ENCODE results near the gene EREG.
A peak's percentile ranks its signal among the peaks of the same experiment; 100 is the strongest.

EREG gene

DNA sequence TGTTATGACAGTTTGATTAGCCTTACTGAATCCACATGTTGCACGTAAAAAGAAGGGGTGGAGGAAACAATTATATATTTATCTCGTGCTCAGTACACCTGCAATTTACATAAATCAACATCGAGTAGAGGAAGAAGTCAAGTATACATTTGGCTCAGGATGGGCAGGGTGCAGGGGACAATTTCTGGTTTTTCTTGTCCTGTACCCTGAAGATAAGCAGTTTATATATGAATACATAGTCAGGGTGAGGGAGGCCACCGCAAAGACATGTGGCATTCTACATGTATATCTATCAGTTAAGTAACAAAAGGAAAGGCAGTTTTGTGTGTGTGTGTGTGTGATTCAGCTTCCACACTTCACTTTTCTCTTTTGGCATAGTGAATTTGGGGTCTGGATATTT is 11.1 kb upstream of the EREG start:
- no peaks in the 10 kb centered on the region for H3K27me3 ChIP-seq (ENCODE audit: low read depth, low read length)
- no peak overlapping the region for H3K4me3 ChIP-seq (ENCODE audit: low read depth in 1 of 2, low read length in 2 of 2)
- no peak overlapping the region for H3K27ac ChIP-seq (ENCODE audit: low read length)
- H3K9me3 ChIP-seq (ENCODE audit: control insufficient read depth in 1 of 2, low read length in 2 of 2) = no peaks in the 10 kb centered on the region
- H3K36me3 ChIP-seq (ENCODE audit: control insufficient read depth in 1 of 2, insufficient read depth in 2 of 2, low read length in 2 of 2) = no peaks in the 10 kb centered on the region
- H3K4me1 ChIP-seq (ENCODE audit: control insufficient read depth in 1 of 2, insufficient read depth in 2 of 2, low read length in 2 of 2) = no peaks in the 10 kb centered on the region

DNA sequence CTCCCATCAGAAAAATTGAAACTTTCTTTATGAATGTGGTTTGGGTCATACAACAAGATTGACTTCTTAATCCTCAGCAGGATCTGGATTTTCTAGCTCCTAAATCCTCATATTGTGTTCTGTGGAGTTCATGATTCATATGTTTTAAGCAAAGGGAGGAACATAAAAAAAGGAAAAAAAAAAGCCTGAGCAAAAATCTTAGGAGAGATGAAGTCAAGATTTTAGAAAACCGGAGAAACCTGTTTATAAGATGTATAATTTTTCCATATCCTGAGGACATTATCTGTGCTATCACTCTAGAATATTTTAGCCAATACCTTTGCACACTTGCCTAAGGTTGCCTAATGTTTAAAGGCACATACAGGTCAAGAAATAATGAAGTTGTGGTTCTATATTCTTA is 7.0 kb upstream of the EREG start:
- Histone ChIP-seq H3K9me3 (ENCODE audit: control insufficient read depth in 1 of 2, low read length in 2 of 2) (no peaks in the 10 kb centered on the region), H3K4me1 (ENCODE audit: control insufficient read depth in 1 of 2, insufficient read depth in 2 of 2, low read length in 2 of 2) (no peaks in the 10 kb centered on the region), H3K4me3 (ENCODE audit: low read depth in 1 of 2, low read length in 2 of 2) (no peak overlapping the region), H3K27me3 (ENCODE audit: low read depth, low read length) (no peaks in the 10 kb centered on the region), H3K36me3 (ENCODE audit: control insufficient read depth in 1 of 2, insufficient read depth in 2 of 2, low read length in 2 of 2) (no peaks in the 10 kb centered on the region), H3K27ac (ENCODE audit: low read length) (no peak overlapping the region)

DNA sequence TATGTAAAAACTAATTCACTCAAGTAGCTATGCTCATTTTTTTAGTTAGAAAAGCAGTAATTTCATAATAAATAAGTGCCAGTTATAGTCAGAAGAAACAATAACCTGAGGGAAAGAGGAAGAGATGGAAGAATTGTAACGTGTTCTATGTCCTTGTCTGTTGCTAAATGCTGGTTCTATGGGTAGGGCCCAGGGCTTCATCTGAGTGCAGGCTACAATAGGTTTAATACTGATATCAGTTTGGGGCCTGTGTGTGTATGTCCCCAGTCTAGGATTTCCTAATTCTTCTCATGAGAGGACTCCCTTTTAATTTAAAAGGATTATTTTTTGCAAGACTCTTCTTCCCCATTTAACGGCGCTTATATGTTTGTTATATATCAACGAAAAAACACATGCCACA is 3.3 kb upstream of the EREG start:
- Histone ChIP-seq H3K36me3 (ENCODE audit: control insufficient read depth in 1 of 2, insufficient read depth in 2 of 2, low read length in 2 of 2) (no peaks in the 10 kb centered on the region), H3K27me3 (ENCODE audit: low read depth, low read length) (no peaks in the 10 kb centered on the region), H3K4me3 (ENCODE audit: low read depth in 1 of 2, low read length in 2 of 2) (no peak overlapping the region), H3K4me1 (ENCODE audit: control insufficient read depth in 1 of 2, insufficient read depth in 2 of 2, low read length in 2 of 2) (peaks cover 0 to 7% of the 10 kb centered on the region in 2 donors), H3K9me3 (ENCODE audit: control insufficient read depth in 1 of 2, low read length in 2 of 2) (no peaks in the 10 kb centered on the region), H3K27ac (ENCODE audit: low read length) (no peak overlapping the region)

DNA sequence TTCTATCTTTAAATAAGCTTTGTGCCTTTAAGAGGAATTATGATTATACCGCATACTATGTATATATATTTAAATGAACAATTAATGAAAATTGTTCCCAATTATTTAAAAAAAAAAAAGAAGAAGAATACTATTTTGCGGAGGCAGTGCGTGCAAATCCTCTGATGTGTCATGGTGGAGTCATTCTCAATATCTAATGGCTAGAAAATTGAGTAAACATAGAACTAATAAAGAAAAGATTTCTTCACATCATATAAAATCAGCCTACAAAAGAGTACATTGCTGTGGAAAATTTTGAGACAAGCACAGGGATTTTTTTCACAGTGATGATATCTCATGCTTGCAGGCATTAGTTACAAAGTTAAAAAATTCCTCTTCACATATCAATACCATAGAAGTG is 2.6 kb upstream of the EREG start:
- H3K36me3 ChIP-seq (ENCODE audit: control insufficient read depth in 1 of 2, insufficient read depth in 2 of 2, low read length in 2 of 2) = no peaks in the 10 kb centered on the region
- H3K4me1 ChIP-seq (ENCODE audit: control insufficient read depth in 1 of 2, insufficient read depth in 2 of 2, low read length in 2 of 2) = peaks cover 0 to 7% of the 10 kb centered on the region in 2 donors
- H3K27me3 ChIP-seq (ENCODE audit: low read depth, low read length) = no peaks in the 10 kb centered on the region
- H3K9me3 ChIP-seq (ENCODE audit: control insufficient read depth in 1 of 2, low read length in 2 of 2) = no peaks in the 10 kb centered on the region
- no peak overlapping the region for H3K27ac ChIP-seq (ENCODE audit: low read length)
- no peak overlapping the region for H3K4me3 ChIP-seq (ENCODE audit: low read depth in 1 of 2, low read length in 2 of 2)

DNA sequence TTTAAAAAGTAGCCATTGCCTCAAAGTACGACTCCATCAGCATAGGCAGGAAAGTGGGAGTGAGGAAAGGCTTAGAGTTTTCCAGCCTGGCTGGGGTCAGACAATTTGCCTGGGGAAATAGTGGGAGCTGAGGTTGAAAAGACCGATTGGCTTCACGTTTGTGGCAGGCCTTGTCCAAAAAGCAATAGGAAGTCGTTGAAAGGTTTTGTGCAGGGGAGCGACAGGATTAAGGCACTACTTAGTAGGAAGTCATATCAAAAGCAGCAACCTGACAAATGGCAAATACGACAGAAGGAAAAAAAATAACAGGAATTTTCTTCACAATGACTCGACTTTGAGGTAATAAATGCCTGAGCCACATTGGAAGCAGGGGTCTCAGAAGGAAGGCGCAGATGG is 691 bp upstream of the EREG start:
- H3K36me3 ChIP-seq (ENCODE audit: control insufficient read depth in 1 of 2, insufficient read depth in 2 of 2, low read length in 2 of 2) = no peaks in the 10 kb centered on the region
- peaks cover 0 to 7% of the 10 kb centered on the region in 2 donors for H3K4me1 ChIP-seq (ENCODE audit: control insufficient read depth in 1 of 2, insufficient read depth in 2 of 2, low read length in 2 of 2)
- no peaks in the 10 kb centered on the region for H3K27me3 ChIP-seq (ENCODE audit: low read depth, low read length)
- peak overlapping the region; percentile 58 to 77 for H3K4me3 ChIP-seq (ENCODE audit: low read depth in 1 of 2, low read length in 2 of 2)
- H3K27ac ChIP-seq (ENCODE audit: low read length) = no peak overlapping the region
- H3K9me3 ChIP-seq (ENCODE audit: control insufficient read depth in 1 of 2, low read length in 2 of 2) = no peaks in the 10 kb centered on the region

DNA sequence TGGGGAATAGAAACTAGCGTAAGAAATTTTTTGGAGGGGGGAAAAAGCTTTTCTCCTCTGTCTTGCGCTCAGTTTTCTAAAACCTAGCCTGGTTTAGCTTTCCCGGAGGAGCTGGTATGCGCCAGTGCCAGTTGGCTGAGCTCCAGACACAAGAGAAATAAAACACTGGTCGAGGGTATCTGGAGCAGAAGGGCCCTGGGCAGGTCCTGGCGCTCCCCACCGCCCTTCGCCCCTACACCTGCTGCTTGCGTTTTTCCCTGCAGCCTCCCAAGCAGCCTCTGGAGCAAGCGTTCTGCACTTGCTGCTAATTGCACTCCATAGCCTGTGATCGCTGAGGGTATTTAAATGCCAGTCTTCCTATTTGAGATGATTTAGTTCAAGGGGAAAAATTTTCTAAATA is 816 bp downstream of the EREG start:
- Histone ChIP-seq H3K36me3 (ENCODE audit: control insufficient read depth in 1 of 2, insufficient read depth in 2 of 2, low read length in 2 of 2) (no peaks in the 10 kb centered on the region), H3K27ac (ENCODE audit: low read length) (no peak overlapping the region), H3K27me3 (ENCODE audit: low read depth, low read length) (no peaks in the 10 kb centered on the region), H3K4me1 (ENCODE audit: control insufficient read depth in 1 of 2, insufficient read depth in 2 of 2, low read length in 2 of 2) (peaks cover 0 to 7% of the 10 kb centered on the region in 2 donors), H3K4me3 (ENCODE audit: low read depth in 1 of 2, low read length in 2 of 2) (peak overlapping the region; percentile 58 to 77), H3K9me3 (ENCODE audit: control insufficient read depth in 1 of 2, low read length in 2 of 2) (no peaks in the 10 kb centered on the region)

DNA sequence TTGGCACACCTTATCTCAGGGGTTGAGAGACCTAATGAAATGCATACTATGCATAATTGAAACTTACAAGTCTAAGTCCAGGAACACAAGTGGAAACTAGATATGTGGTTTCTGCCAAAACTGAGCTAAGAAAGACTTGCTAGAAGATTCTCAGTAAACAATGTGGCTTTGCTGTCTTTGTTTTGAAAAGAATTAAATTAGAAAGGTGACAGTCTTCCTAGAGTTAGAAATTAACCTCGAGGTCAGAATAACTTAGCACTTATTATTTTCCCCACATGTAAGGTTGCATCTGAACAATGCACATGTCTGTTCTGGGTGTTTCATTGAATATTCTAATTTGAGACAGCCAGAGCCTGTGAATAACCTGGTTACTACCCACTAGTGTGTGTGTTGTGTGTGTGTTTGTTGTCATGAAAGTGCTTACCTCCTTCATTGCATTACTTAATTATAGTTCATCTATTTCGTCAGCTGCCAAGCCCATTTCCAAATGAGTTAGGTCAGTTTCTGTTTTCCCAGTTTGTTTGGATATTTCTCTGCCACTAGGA is 1.5 kb downstream of the EREG start:
- Histone ChIP-seq H3K4me1 (ENCODE audit: control insufficient read depth in 1 of 2, insufficient read depth in 2 of 2, low read length in 2 of 2) (peaks cover 0 to 7% of the 10 kb centered on the region in 2 donors), H3K27me3 (ENCODE audit: low read depth, low read length) (no peaks in the 10 kb centered on the region), H3K4me3 (ENCODE audit: low read depth in 1 of 2, low read length in 2 of 2) (peak overlapping the region in 1 of 2 donors; percentile 58), H3K36me3 (ENCODE audit: control insufficient read depth in 1 of 2, insufficient read depth in 2 of 2, low read length in 2 of 2) (no peaks in the 10 kb centered on the region), H3K27ac (ENCODE audit: low read length) (no peak overlapping the region), H3K9me3 (ENCODE audit: control insufficient read depth in 1 of 2, low read length in 2 of 2) (no peaks in the 10 kb centered on the region)

DNA sequence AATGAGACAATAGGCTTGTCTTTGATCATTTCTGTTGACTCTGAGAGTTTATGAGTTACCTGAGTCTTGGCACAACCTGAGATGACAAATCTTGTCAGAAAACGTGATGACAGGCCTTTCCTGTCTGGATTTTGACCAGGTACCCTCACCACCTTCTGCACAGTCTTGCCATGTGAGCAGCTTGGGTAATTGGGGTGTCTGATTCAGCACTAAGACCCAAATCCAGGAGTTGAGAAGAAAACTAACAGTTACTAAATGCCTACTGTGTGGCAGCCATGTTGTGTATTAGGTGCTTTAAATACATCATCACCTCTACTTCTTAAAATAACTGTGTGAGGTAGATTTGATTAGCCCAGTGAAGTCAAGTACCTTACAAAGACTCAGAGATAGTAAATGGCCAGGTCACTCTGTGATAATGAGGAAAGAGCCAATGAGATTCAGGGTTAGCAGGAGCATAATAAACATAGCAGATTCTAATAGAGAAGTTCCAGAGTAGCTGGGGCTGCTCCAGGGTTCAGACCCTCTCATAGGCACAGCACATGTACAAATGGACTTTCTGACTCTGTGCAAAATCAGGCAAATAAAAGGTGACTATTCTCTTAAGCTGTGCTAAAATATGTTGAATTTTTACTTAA is 2.8 kb downstream of the EREG start:
- no peak overlapping the region for H3K4me3 ChIP-seq (ENCODE audit: low read depth in 1 of 2, low read length in 2 of 2)

DNA sequence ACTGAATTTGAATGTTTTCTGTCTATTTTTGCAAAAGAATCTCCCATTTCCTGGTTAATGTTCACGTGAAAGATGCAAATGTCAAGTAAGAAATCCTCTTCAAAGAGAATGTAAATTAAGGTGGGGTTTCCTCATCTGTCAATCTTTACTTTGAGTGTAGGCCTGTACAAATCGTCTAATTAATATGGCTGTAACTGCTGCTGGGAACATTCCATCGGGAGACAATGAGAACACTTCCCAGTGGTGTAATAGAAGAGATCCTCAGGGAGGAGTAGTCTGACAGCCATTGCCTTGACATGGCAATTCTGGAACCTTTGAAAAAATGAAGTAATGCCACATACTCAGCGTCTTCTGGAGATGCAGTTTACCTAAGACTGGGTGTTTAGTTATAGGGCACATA is 3.7 kb downstream of the EREG start:
- Histone ChIP-seq H3K27me3 (ENCODE audit: low read depth, low read length) (no peaks in the 10 kb centered on the region), H3K4me1 (ENCODE audit: control insufficient read depth in 1 of 2, insufficient read depth in 2 of 2, low read length in 2 of 2) (peaks cover 0 to 7% of the 10 kb centered on the region in 2 donors), H3K4me3 (ENCODE audit: low read depth in 1 of 2, low read length in 2 of 2) (no peak overlapping the region), H3K27ac (ENCODE audit: low read length) (no peak overlapping the region), H3K36me3 (ENCODE audit: control insufficient read depth in 1 of 2, insufficient read depth in 2 of 2, low read length in 2 of 2) (no peaks in the 10 kb centered on the region), H3K9me3 (ENCODE audit: control insufficient read depth in 1 of 2, low read length in 2 of 2) (no peaks in the 10 kb centered on the region)

More for the DNA sequence above, 2.8 kb downstream of the EREG start:
- Histone ChIP-seq H3K27me3 (ENCODE audit: low read depth, low read length) (no peaks in the 10 kb centered on the region), H3K4me1 (ENCODE audit: control insufficient read depth in 1 of 2, insufficient read depth in 2 of 2, low read length in 2 of 2) (peaks cover 0 to 7% of the 10 kb centered on the region in 2 donors), H3K27ac (ENCODE audit: low read length) (no peak overlapping the region), H3K9me3 (ENCODE audit: control insufficient read depth in 1 of 2, low read length in 2 of 2) (no peaks in the 10 kb centered on the region), H3K36me3 (ENCODE audit: control insufficient read depth in 1 of 2, insufficient read depth in 2 of 2, low read length in 2 of 2) (no peaks in the 10 kb centered on the region)

DNA sequence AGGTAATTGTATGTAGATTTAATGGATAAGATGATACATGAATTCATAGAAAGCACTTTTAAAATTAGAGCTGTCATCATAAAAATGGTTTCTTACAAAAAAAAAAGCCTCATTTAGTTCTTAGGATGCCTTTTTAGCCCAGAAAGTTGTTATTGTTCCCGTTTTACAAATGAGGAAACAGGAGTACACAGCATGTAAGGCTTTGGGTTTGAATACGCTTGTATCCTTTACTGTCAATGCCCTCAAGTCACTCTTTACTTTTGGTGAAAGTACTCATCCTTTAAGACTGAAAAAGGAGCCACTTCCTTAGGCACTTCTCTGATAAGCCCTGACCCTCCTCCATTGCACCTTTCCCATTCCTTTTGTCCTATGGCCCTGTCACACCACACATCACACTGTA is 4.9 kb downstream of the EREG start:
- no peak overlapping the region for H3K4me3 ChIP-seq (ENCODE audit: low read depth in 1 of 2, low read length in 2 of 2)
- no peak overlapping the region for H3K27ac ChIP-seq (ENCODE audit: low read length)
- H3K9me3 ChIP-seq (ENCODE audit: control insufficient read depth in 1 of 2, low read length in 2 of 2) = no peaks in the 10 kb centered on the region
- H3K27me3 ChIP-seq (ENCODE audit: low read depth, low read length) = no peaks in the 10 kb centered on the region
- H3K36me3 ChIP-seq (ENCODE audit: control insufficient read depth in 1 of 2, insufficient read depth in 2 of 2, low read length in 2 of 2) = no peaks in the 10 kb centered on the region
- H3K4me1 ChIP-seq (ENCODE audit: control insufficient read depth in 1 of 2, insufficient read depth in 2 of 2, low read length in 2 of 2) = peaks cover 0 to 7% of the 10 kb centered on the region in 2 donors

DNA sequence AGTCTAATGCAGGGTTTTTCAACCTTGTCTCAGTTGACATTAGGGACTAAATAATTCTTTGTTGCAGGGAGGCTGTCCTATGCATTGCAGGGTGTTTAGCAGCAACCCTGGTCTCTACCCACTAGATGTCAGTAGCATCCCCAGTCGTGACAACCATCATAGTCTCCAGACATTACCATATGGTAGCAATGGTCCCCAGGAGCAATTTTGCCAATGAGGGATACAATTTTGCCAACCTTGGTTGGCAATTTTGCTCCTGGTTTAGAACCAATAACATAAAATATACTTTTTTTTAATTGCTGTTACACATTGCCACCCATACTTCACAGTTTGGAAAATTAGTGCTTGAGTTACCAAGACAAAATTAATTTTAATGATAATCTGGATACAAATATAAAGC is 6.0 kb downstream of the EREG start:
- no peaks in the 10 kb centered on the region for H3K27me3 ChIP-seq (ENCODE audit: low read depth, low read length)
- no peaks in the 10 kb centered on the region for H3K9me3 ChIP-seq (ENCODE audit: control insufficient read depth in 1 of 2, low read length in 2 of 2)
- no peak overlapping the region for H3K27ac ChIP-seq (ENCODE audit: low read length)
- H3K4me1 ChIP-seq (ENCODE audit: control insufficient read depth in 1 of 2, insufficient read depth in 2 of 2, low read length in 2 of 2) = peaks cover 0 to 4% of the 10 kb centered on the region in 2 donors
- no peaks in the 10 kb centered on the region for H3K36me3 ChIP-seq (ENCODE audit: control insufficient read depth in 1 of 2, insufficient read depth in 2 of 2, low read length in 2 of 2)
- H3K4me3 ChIP-seq (ENCODE audit: low read depth in 1 of 2, low read length in 2 of 2) = no peak overlapping the region

DNA sequence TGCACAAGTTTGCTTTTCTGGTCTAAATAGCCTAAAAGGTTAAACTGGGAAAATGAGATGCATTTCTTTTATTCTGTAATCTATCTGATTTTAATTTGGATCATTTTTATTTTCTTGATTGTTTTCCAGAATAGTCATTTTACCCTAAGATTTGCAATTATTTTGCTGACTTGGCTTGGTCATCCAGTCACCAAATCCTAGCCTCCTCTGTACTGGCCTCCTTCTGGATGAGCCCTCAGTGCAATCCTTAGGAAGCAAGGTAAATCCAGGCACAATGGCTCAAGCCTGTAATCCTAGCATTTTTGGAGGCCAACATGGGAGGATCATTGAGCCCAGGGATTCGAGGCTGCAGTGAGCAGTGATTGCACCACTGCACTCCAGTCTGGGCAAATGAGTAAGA is 9.2 kb downstream of the EREG start:
- Histone ChIP-seq H3K4me3 (ENCODE audit: low read depth in 1 of 2, low read length in 2 of 2) (no peak overlapping the region), H3K4me1 (ENCODE audit: control insufficient read depth in 1 of 2, insufficient read depth in 2 of 2, low read length in 2 of 2) (peaks cover 0 to 6% of the 10 kb centered on the region in 2 donors), H3K27ac (ENCODE audit: low read length) (no peak overlapping the region), H3K9me3 (ENCODE audit: control insufficient read depth in 1 of 2, low read length in 2 of 2) (no peaks in the 10 kb centered on the region), H3K36me3 (ENCODE audit: control insufficient read depth in 1 of 2, insufficient read depth in 2 of 2, low read length in 2 of 2) (no peaks in the 10 kb centered on the region), H3K27me3 (ENCODE audit: low read depth, low read length) (no peaks in the 10 kb centered on the region)
